ENCODE data around the gene S100A1. TPM values are rescaled to one million over a fixed set of nuclear protein-coding genes. Genes with fewer than 3 reads are reported as not detected.
A peak's percentile ranks its signal among the peaks of the same experiment; 100 is the strongest.

S100A1 gene
- total RNA-seq, 1 donor from 2014 or later: not detected

DNA sequence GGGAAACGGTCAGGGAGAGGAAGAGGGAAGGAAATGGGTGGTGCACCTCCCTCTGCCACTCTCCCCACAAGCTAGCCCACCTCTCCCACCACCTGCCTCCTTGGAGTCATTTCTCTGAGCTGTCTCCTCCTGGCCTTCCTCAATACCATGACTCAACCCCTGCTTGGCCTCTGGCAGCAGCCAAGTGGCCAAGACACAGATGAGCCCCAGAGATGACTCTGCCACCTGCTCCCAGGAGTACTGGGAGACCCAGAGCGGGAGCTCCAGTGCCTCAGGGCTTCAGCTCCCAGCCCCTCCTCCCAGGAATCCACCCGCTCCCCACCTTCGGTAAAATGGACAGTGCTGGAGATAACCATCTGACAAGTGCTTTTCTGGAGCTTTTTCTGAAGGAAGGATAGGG is 17.9 kb upstream of the S100A1 start:
- peak in 1 of 2 donors; percentile 71 for DNase-seq (ENCODE audit: low read depth in 2 of 2)

DNA sequence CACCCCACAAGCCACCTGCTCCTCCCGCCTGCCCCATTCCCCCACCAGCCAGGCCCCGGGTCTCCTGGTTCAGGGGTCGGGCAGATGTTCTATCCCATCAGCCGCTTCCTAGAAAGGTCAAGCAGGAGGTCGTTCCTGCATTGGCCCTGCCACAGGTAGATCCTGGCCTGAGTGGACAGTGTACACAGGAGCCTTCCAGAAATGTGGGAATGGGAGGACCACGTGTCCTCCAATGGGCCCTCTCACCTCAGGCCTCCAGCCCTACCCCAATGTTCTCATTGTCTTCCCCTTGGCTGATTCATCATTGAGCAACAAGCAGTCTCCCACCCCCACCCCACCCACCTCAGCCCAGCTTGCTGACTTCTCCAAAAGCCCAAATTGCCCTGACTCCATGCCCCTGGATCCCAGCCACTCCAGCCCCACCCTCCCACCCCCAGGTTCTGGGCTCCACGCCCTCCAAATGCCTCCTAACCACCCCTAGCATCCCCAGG is 17.4 kb upstream of the S100A1 start:
- DNase-seq (ENCODE audit: low read depth in 2 of 2): peak in 1 of 2 donors; percentile 31

DNA sequence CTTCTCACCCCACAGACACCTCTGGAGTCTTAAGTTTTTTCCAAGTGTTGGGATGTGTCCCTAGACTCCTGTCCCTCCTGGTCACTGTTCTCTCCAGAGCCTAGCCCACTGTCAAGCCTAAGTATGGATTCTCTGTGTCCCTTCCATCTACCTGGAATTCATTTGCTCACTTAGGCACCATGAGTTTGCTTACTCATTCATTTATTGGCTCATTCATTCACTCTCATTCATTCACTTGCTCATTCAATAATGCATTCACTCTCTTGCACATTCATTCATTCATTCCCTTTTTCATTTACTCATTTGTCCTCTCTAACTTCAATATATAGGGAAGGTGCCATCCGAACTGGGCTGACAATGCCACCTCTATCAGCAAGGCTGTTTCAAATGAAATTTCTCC is 16.9 kb upstream of the S100A1 start:
- DNase-seq (ENCODE audit: low read depth in 2 of 2): no peak

DNA sequence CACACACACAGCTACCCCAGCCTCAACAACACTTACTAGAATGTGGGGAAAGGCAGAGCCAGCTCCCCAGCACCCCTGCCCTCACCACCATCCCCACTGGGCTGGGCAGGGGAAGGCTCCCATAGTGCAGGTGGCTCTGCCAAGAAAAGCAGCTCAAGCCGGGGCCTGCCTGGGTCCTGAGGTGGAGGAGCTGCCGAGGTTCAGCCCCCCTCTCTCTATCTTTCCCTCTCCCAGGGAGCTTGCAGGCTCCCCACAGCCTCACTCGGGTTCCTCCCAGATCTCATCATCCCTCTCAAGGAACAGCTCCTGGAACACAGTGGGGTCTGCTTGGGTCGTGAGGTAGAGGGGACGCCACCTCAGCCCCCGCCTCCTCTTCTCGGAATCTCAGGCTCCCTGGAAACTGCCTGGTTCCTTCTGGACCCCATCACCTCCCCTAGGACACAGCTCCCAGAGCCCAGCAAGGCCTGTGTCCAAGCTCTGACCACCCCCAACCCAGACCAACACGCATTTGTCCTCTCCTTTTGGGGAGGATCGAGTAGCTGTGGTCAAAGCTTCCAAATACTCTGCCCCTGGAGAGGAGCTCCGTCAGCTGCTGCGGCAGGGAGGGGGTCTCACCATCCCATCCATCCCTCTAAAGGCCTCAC is 16.0 kb upstream of the S100A1 start:
- DNase-seq (ENCODE audit: low read depth in 2 of 2): no peak

DNA sequence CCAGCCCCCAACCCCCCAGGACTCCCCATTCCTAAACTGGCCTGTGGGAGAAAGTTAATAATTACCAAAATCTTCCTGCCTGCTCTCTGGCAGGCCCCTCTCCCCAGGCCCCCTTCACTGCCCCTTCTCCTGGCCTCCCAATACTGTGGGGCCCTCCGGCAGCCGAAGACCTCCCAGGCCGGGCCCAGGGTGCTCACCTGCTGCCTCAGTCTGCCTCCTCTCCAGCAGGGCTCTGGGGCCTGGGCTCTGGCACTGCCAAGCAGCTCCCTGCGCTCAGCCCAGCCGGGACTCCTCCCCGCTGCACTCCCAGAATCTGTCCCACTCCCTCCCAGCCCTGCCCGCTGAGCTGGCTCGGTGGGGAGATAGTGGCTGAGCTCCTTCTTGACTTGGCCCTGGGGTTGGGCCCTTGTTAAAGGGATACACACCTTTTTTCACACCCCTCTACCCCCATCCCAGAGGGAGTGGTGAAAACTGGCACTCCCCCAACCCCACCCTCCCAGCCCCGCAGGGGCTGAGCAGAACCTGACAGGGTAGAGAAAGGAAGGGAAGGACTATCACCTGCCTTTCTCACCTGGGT is 15.4 kb upstream of the S100A1 start, which contains the start of gene S100A16:
Gene S100A16 (minus strand): TSS at position 383 of the 577 bp plus-strand sequence. CDS start 4,986 bp downstream, outside the sequence.
- peak in 1 of 2 donors; percentile 52 for DNase-seq (ENCODE audit: low read depth in 2 of 2)

- DNase-seq (ENCODE audit: low read depth in 2 of 2): no peak
These were observed 14.8 kb upstream of the S100A1 start for GRCh38 chr1:153613406-153613805.

- no peak for DNase-seq (ENCODE audit: low read depth in 2 of 2)
These were observed 13.9 kb upstream of the S100A1 start for GRCh38 chr1:153614189-153614900.

GRCh38 chr1:153614906-153615305 is 13.3 kb upstream of the S100A1 start:
- no peak for DNase-seq (ENCODE audit: low read depth in 2 of 2)

- DNase-seq (ENCODE audit: low read depth in 2 of 2): no peak
These were observed 12.8 kb upstream of the S100A1 start for GRCh38 chr1:153615406-153615805.

GRCh38 chr1:153616144-153616916 is 11.9 kb upstream of the S100A1 start, which contains the start of gene S100A14:
S100A14 (minus strand) TSS chr1:153616325; CDS start chr1:153615858, 467 bp downstream.
- DNase-seq (ENCODE audit: low read depth in 2 of 2): peak in 1 of 2 donors; percentile 39

DNA sequence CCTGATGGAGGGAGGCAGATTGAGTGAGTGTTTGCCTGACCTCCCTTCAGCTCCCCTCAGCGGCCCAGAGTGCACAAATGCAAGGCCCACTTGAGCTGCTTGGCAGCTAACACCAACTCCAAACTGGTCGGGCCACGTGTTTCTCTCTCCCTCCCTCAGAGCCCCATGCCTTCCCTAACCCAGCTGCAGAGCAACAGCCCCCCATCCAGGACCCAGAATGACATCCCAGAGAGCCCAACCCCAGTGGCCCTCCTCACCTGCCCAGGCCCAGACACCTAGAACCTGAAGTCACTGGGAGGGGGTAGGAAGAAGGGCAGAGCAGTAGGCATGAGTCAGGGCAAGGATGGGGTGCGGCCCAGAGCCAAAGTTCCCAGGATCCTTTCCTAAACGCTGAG is 11.3 kb upstream of the S100A1 start:
- no peak for DNase-seq (ENCODE audit: low read depth in 2 of 2)

DNA sequence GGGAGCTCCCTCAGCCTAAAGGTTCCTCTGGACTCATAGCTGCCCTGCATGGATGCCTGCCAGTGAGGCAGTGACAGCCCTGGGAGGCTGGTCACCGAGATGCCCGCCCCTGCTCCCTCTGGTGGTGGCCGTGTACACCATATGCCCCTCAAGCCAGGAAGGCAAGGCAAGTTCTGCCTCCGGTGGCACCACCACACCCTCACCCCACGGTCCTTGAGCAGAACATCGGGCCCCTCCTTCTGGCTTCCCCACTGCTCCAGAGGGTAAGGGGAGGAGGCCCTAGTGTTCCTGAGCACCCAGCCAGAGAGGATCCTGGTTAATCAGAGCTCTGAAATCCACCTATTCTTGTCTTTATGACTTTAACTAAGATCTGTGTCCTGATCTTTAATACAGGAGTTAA is 10.6 kb upstream of the S100A1 start:
- peak in 1 of 2 donors; percentile 77 for DNase-seq (ENCODE audit: low read depth in 2 of 2)

- DNase-seq (ENCODE audit: low read depth in 2 of 2): no peak
These were observed 9.1 kb upstream of the S100A1 start for GRCh38 chr1:153619171-153619570.

GRCh38 chr1:153623101-153623500 is 5.1 kb upstream of the S100A1 start:
- DNase-seq (ENCODE audit: low read depth in 2 of 2): no peak

DNA sequence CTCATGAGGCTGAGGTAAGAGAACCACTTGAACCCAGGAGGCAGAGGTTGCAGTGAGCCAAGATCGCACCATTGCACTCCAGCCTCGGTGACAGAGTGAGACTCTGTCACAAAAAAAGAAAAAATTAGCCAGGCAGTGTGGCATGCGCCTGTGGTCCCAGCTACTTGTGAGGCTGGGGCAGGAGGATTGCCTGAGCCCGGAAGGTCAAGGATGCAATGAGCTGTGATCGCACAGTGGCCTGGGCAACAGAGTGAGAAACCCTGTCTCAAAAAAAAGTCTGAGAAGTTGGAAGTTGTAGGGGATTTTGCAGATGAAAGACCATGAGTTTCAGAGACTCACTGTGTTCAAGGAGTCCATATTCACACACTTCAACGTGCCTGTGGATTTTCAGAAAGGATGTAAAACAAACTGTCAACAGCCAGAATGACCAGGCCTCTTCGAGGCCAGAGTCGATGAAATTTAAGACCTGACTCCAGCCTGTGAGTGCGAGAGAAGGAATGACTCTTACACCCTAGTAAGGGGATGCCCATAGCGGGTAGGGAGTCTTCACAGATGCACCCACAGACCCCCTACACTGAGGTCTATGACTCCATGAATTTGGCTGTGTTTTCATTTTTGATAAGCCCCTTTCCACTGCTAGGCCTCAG is 3.1 kb upstream of the S100A1 start:
- no peak for DNase-seq (ENCODE audit: low read depth in 2 of 2)

GRCh38 chr1:153626477-153626903 is 1.7 kb upstream of the S100A1 start:
- DNase-seq (ENCODE audit: low read depth in 2 of 2): no peak

GRCh38 chr1:153626904-153627714 is 1.1 kb upstream of the S100A1 start, which contains the start of gene S100A13:
S100A13 (minus strand) TSS chr1:153627505; CDS start chr1:153626472, 1,033 bp downstream.
- DNase-seq (ENCODE audit: low read depth in 2 of 2): peak; percentile 91 to 92

DNA sequence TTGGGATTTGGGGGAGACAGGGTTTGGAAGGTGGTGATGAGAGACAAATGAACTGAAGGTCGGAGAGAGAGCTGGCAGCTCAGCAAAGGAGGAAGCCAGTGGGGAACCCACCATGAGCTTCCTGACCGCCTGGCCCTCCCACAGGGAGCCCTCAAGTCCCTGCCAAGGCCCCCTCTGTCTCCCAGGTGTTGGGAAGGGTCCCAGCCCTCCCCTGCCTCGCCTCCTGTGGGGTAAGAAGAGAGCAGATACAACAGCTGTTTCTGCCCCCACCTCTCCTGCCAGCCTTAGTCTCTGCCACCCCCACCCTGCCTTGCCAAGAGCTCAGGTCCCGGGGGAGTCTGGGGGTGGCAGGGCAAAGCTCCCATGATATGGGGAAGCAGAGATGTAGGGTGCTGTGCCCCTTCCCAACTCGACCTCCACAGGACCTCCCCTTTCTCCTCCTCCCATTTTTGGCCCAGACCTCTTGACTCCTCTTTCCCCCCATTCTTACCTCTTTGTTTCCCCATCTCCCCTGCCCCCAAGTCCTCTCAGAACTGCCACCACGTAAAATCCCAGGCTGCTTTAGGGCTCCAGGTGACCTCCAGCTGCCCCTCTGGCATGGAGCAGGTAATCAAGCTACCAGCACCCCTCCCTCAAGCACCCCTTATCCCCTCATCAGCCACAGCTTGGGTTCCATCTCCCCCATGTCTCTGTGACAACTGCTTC is 556 bp downstream of the S100A1 start:
- DNase-seq (ENCODE audit: low read depth in 2 of 2): no peak

DNA sequence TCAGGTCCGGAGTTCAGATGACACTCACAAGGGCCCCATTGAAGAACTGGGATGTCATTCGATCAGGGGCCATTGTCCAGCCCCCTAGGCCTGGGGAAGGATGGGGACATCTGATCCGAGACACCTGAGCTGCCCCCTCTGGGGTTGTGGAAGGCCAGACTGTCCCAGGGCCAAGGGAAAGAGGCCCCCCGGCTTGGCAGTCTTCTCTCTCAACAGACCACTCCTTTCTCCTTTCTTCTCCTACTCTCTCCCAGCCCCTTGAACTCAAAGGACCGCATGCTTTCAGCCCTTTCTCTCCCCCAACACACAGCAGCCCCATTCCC is 1.1 kb downstream of the S100A1 start:
- no peak for DNase-seq (ENCODE audit: low read depth in 2 of 2)

DNA sequence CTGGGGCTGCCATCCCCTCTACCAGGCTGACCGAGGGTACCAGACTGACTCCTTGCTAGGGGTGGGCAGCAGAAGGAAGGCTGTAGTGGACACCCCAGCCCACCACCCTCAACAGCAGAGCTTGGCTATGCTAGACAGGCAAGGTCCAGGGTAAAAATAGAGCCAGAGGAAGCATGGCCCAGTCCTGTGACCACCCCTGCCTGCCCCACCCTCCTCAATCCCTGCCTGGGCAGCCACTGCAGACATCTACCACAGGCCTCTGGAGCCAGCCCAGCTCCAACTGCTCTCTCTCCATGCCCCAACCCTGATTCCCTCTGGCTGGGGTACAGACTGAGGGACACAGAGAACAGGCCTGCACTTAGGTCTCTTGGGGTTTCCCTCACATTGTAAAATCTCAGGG is 1.7 kb downstream of the S100A1 start:
- DNase-seq (ENCODE audit: low read depth in 2 of 2): no peak
